Upper lobe of left lung (tissue), 6 donors: ENCODE results near the gene CLCN6. TPM values are rescaled to one million over a fixed set of nuclear protein-coding genes. Genes with fewer than 3 reads are reported as not detected.
A peak's percentile ranks its signal among the peaks of the same experiment; 100 is the strongest.

Experiments
- ATAC-seq, 2 donors: fragments of 200-7000 bp; cut with Tn5 transposase; one replicate each; pipeline ENCODE4 v1.9.1; 2022; ENCODE audit warnings: mild to moderate bottlenecking in 2 of 2, moderate library complexity in 2 of 2; ENCODE audit not compliant: low FRiP score in 2 of 2
- DNase-seq, 2 donors: peaks; one replicate each; pipeline ENCODE4 v3.0.0-alpha.2; 2019 to 2020
- H3K27ac ChIP-seq, 4 donors: fragments of 200-600 bp; sonication (generic); one replicate each; pipeline ENCODE4 v1.5.1; 2016 to 2019
- H3K27me3 ChIP-seq, 4 donors: fragments of 200-600 bp; sonication (generic); one replicate each; pipeline ENCODE4 v1.5.1; 2017 to 2019
- H3K36me3 ChIP-seq, 4 donors: fragments of 200-600 bp; sonication (generic); one replicate each; pipeline ENCODE4 v1.5.1; 2016 to 2019
- H3K4me1 ChIP-seq, 4 donors: fragments of 200-600 bp; sonication (generic); one replicate each; pipeline ENCODE4 v1.5.1; 2018 to 2019
- H3K4me3 ChIP-seq, 4 donors: fragments of 200-600 bp; sonication (generic); one replicate each; pipeline ENCODE4 v1.5.1; 2017 to 2019; ENCODE audit warnings: mild to moderate bottlenecking in 2 of 4, moderate library complexity in 1 of 4
- H3K9me3 ChIP-seq, 4 donors: fragments of 200-600 bp; sonication (generic); one replicate each; pipeline ENCODE4 v1.5.1; 2018 to 2019
- CTCF ChIP-seq, 6 experiments: fragments of 450-650 bp in 4 of 6; fragments of 200-600 bp in 2 of 6; sonication (generic) in 2 of 6; IDR thresholded peaks; one replicate each; pipeline ENCODE4 v1.5.1; 2016 to 2019; ENCODE audit warnings: antibody characterized with exemption in 6 of 6
- EP300 ChIP-seq, 4 donors: sonication (generic); formaldehyde crosslinking; IDR thresholded peaks; one replicate each; pipeline ENCODE4 v1.5.1; 2017; ENCODE audit warnings: antibody characterized with exemption in 4 of 4, control low read depth in 2 of 4
- POLR2A ChIP-seq, 4 donors: fragments of 450-650 bp; IDR thresholded peaks; one replicate each; pipeline ENCODE4 v1.5.1; 2016 to 2017; ENCODE audit warnings: antibody characterized with exemption in 4 of 4, mild to moderate bottlenecking in 2 of 4
- POLR2AphosphoS5 ChIP-seq, 2 donors: sonication (generic); formaldehyde crosslinking; IDR thresholded peaks; one replicate each; pipeline ENCODE4 v1.5.1; 2017; ENCODE audit warnings: antibody characterized with exemption in 2 of 2
- WGBS, 2 donors: methylation state at CpG; one replicate each; pipeline ENCODE4 v1.1.5; 2017 to 2018; 5-methylcytosine and 5-hydroxymethylcytosine counted together
- total RNA-seq, 6 donors: library from RNA; depleted of rRNA in 4 of 6; stranded (reverse); fragments of >200 nt in 4 of 6; gene quantifications; one replicate each; pipeline versions ENCODE4 v1.1.0 to v1.2.1, GENCODE V29; 2016 to 2021
- donor health status: DM: no; HTN: no; CAD: no; lungs with moderate emphysema.
- donor health status: DM: no; HTN: yes; CAD: no; lungs with severe emphysema.

The CLCN6 gene
- total RNA-seq, 6 donors from 2014 or later = 21.6 to 96.4 (median 33.0) TPM

- Histone ChIP-seq H3K4me3 (no peak overlapping the region), H3K27me3 (no peaks in the 10 kb centered on the region), H3K27ac (peak overlapping the region in 3 of 4 donors; percentile 7 to 42 (median 36)), H3K4me1 (peaks cover 12 to 23% (median 15%) of the 10 kb centered on the region in 4 donors), H3K9me3 (no peaks in the 10 kb centered on the region), H3K36me3 (no peaks in the 10 kb centered on the region)
- DNase-seq (peak in 1 of 2 donors; percentile 27), ATAC-seq (no peak)
- 53 to 61% methylated on average over 6 to 10 of the region's 10 CpGs for WGBS, 2 donors
- TF ChIP-seq POLR2AphosphoS5 (IDR thresholded peaks at IDR 0.05) = peak in 1 of 2 donors; percentile 61
- peak in 1 of 4 donors; percentile 70 for TF ChIP-seq EP300 (IDR thresholded peaks at IDR 0.05)
- no peak for TF ChIP-seq POLR2A (IDR thresholded peaks at IDR 0.05)
These were observed 75.1 kb downstream of the CLCN6 start for GRCh38 chr1:11880911-11881748.

GRCh38 chr1:11881749-11882441 is 75.9 kb downstream of the CLCN6 start:
- Histone ChIP-seq H3K4me3 (no peak overlapping the region), H3K4me1 (peaks cover 12 to 21% (median 13%) of the 10 kb centered on the region in 4 donors), H3K27me3 (no peaks in the 10 kb centered on the region), H3K27ac (peak overlapping the region in 2 of 4 donors; percentile 7 to 42), H3K36me3 (no peaks in the 10 kb centered on the region), H3K9me3 (no peaks in the 10 kb centered on the region)
- ATAC-seq (no peak), DNase-seq (no peak)
- TF ChIP-seq POLR2A (IDR thresholded peaks at IDR 0.05) (no peak), EP300 (IDR thresholded peaks at IDR 0.05) (no peak), CTCF (IDR thresholded peaks at IDR 0.05) (no peak), POLR2AphosphoS5 (IDR thresholded peaks at IDR 0.05) (no peak)
- 83 to 85% methylated on average over 18 of the region's 18 CpGs for WGBS, 2 donors

GRCh38 chr1:11882814-11883538 is 77.0 kb downstream of the CLCN6 start:
- TF ChIP-seq EP300 (IDR thresholded peaks at IDR 0.05) (no peak), CTCF (IDR thresholded peaks at IDR 0.05) (no peak), POLR2AphosphoS5 (IDR thresholded peaks at IDR 0.05) (no peak), POLR2A (IDR thresholded peaks at IDR 0.05) (no peak)
- no peaks in the 10 kb centered on the region for H3K36me3 ChIP-seq
- no peaks in the 10 kb centered on the region for H3K9me3 ChIP-seq
- H3K27ac ChIP-seq = no peak overlapping the region
- peak; percentile 18 to 57 for ATAC-seq
- no peaks in the 10 kb centered on the region for H3K27me3 ChIP-seq
- WGBS, 2 donors = 43 to 46% methylated on average over 13 of the region's 13 CpGs
- no peak overlapping the region for H3K4me3 ChIP-seq
- DNase-seq = peak; percentile 68 to 77
- H3K4me1 ChIP-seq = peaks cover 12 to 21% (median 13%) of the 10 kb centered on the region in 4 donors

GRCh38 chr1:11885916-11886315 is 79.9 kb downstream of the CLCN6 start:
- TF ChIP-seq CTCF (IDR thresholded peaks at IDR 0.05) = no peak
- TF ChIP-seq POLR2A (IDR thresholded peaks at IDR 0.05) = no peak
- TF ChIP-seq EP300 (IDR thresholded peaks at IDR 0.05) = no peak
- TF ChIP-seq POLR2AphosphoS5 (IDR thresholded peaks at IDR 0.05) = no peak
- no peak overlapping the region for H3K27ac ChIP-seq
- ATAC-seq = no peak

More at GRCh38 chr1:11885916-11886315, 79.9 kb downstream of the CLCN6 start:
- Histone ChIP-seq H3K36me3 (no peaks in the 10 kb centered on the region), H3K4me1 (peaks cover 4 to 10% (median 7%) of the 10 kb centered on the region in 4 donors), H3K9me3 (no peaks in the 10 kb centered on the region), H3K4me3 (no peak overlapping the region), H3K27me3 (no peaks in the 10 kb centered on the region)
- no peak for DNase-seq
- WGBS, 2 donors = 80% methylated on average over 6 of the region's 6 CpGs
